ENCODE data around the gene MMP24OS. TPM values are rescaled to one million over a fixed set of nuclear protein-coding genes. Genes with fewer than 3 reads are reported as not detected.
A peak's percentile ranks its signal among the peaks of the same experiment; 100 is the strongest.

The MMP24OS gene
- total and polyA plus RNA-seq, 10 of the 15 experiments (the other 5 are each of a cell fraction or from before 2014, with no cell fraction given), result 2.0 to 30.9 (median 10.9) TPM

- TF ChIP-seq FOS (IDR thresholded peaks at IDR 0.05; ENCODE audit: borderline replicate concordance, extremely low read depth, insufficient read length) (no peak), EZH2 (IDR thresholded peaks at IDR 0.05; ENCODE audit: borderline replicate concordance, control insufficient read depth, low read depth, low read length) (no peak), MYB (IDR thresholded peaks at IDR 0.05; ENCODE audit: borderline replicate concordance, low read depth, low read length) (no peak), ZNF384 (IDR thresholded peaks at IDR 0.05; ENCODE audit: borderline replicate concordance, low read depth, low read length) (no peak), E2F4 (IDR thresholded peaks at IDR 0.05; ENCODE audit: low read depth, low read length) (no peak), TAF1 (IDR thresholded peaks at IDR 0.05; ENCODE audit: borderline replicate concordance, low read depth, low read length) (no peak)
These were observed 48.8 kb upstream of the MMP24OS start (continued) for GRCh38 chr20:35326740-35327073.

GRCh38 chr20:35326021-35326739 is 48.3 kb upstream of the MMP24OS start:
- Histone ChIP-seq H3K27me3 (replicated peaks in 1 of 2; ENCODE audit: control insufficient read depth in 2 of 2, insufficient read depth in 2 of 2, low read length in 1 of 2) (no peaks in the 10 kb centered on the region), H3K4me1 (ENCODE audit: control insufficient read depth, insufficient read depth, low read length) (no peaks in the 10 kb centered on the region), H3K4me2 (ENCODE audit: control insufficient read depth, insufficient read depth) (no peak overlapping the region), H3K36me3 (ENCODE audit: control insufficient read depth in 2 of 2, insufficient read depth in 2 of 2, low read length in 1 of 2) (peaks cover 0 to 7% of the 10 kb centered on the region in 2 experiments; a peak in 1 of 4 replicates), H3K4me3 (no peak overlapping the region), H3K9ac (ENCODE audit: control insufficient read depth, insufficient read depth, low read length) (no peak overlapping the region), H3K9me3 (replicated peaks; ENCODE audit: control insufficient read depth, insufficient read depth, low read length) (no peaks in the 10 kb centered on the region), H3K79me2 (ENCODE audit: control insufficient read depth, insufficient read depth, low read length) (no peaks in the 10 kb centered on the region), H3K27ac (ENCODE audit: control insufficient read depth, insufficient read depth) (no peak overlapping the region), H4K20me1 (ENCODE audit: control insufficient read depth, insufficient read depth) (no peaks in the 10 kb centered on the region), H2AFZ (ENCODE audit: control insufficient read depth, low read depth, low read length) (no peak overlapping the region)
- intact Hi-C loops (cut with micrococcal nuclease; ENCODE audit: unreplicated experiment) (no loop called here), in situ Hi-C loops (cut with MboI) (no loop called here)
- BruUV-seq (replicated peaks), result no TSS peak
- CTCF ChIA-PET, result interaction anchor here (1.0 to 1.6 kb wide), 2 partner anchors 22 to 121 kb away, joined by 3 to 4 read pairs; no protein-coding TSS in a partner anchor
- POLR2A ChIA-PET, result interaction anchor here (0.6 kb wide), 1 partner anchor 471 kb away, joined by 4 read pairs; no protein-coding TSS in a partner anchor
- DNase-seq (ENCODE audit: low read depth, low spot score), result no peak
- FAIRE-seq, result no peak
- RAD21 ChIA-PET (ENCODE audit: unreplicated experiment), result no interaction called here
- no peak for ATAC-seq
- WGBS (ENCODE audit: insufficient coverage, insufficient replicate concordance, low lambda C conversion rate, missing lambda C conversion rate), result 92% methylated on average over 11 of the region's 11 CpGs
- SMC1A ChIA-PET (ENCODE audit: uncharacterized antibody, unreplicated experiment), result no interaction called here
- TF ChIP-seq CUX1 (IDR thresholded peaks at IDR 0.05; ENCODE audit: insufficient replicate concordance, low read depth, low read length) (no peak), SPI1 (IDR thresholded peaks at IDR 0.05; ENCODE audit: borderline replicate concordance, insufficient read depth, low read depth, low read length) (peak; percentile 72; the same call in 1 of the 2 replicates), ZNF274 (IDR thresholded peaks at IDR 0.05; ENCODE audit: insufficient read depth, insufficient read length) (no peak)
- TF ChIP-seq, protein P1, sequence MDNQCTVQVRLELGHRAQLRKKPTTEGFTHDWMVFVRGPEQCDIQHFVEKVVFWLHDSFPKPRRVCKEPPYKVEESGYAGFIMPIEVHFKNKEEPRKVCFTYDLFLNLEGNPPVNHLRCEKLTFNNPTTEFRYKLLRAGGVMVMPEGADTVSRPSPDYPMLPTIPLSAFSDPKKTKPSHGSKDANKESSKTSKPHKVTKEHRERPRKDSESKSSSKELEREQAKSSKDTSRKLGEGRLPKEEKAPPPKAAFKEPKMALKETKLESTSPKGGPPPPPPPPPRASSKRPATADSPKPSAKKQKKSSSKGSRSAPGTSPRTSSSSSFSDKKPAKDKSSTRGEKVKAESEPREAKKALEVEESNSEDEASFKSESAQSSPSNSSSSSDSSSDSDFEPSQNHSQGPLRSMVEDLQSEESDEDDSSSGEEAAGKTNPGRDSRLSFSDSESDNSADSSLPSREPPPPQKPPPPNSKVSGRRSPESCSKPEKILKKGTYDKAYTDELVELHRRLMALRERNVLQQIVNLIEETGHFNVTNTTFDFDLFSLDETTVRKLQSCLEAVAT (IDR thresholded peaks at IDR 0.05), result no peak
- TF ChIP-seq, protein P2, sequence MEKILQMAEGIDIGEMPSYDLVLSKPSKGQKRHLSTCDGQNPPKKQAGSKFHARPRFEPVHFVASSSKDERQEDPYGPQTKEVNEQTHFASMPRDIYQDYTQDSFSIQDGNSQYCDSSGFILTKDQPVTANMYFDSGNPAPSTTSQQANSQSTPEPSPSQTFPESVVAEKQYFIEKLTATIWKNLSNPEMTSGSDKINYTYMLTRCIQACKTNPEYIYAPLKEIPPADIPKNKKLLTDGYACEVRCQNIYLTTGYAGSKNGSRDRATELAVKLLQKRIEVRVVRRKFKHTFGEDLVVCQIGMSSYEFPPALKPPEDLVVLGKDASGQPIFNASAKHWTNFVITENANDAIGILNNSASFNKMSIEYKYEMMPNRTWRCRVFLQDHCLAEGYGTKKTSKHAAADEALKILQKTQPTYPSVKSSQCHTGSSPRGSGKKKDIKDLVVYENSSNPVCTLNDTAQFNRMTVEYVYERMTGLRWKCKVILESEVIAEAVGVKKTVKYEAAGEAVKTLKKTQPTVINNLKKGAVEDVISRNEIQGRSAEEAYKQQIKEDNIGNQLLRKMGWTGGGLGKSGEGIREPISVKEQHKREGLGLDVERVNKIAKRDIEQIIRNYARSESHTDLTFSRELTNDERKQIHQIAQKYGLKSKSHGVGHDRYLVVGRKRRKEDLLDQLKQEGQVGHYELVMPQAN (conservative IDR thresholded peaks at IDR 0.05), result no peak
